ENCODE measurements around the gene MUC6. TPM values are rescaled to one million over a fixed set of nuclear protein-coding genes. Genes with fewer than 3 reads are reported as not detected.

Gene MUC6
- total RNA-seq, 2 donors from 2014 or later = not detected

DNA sequence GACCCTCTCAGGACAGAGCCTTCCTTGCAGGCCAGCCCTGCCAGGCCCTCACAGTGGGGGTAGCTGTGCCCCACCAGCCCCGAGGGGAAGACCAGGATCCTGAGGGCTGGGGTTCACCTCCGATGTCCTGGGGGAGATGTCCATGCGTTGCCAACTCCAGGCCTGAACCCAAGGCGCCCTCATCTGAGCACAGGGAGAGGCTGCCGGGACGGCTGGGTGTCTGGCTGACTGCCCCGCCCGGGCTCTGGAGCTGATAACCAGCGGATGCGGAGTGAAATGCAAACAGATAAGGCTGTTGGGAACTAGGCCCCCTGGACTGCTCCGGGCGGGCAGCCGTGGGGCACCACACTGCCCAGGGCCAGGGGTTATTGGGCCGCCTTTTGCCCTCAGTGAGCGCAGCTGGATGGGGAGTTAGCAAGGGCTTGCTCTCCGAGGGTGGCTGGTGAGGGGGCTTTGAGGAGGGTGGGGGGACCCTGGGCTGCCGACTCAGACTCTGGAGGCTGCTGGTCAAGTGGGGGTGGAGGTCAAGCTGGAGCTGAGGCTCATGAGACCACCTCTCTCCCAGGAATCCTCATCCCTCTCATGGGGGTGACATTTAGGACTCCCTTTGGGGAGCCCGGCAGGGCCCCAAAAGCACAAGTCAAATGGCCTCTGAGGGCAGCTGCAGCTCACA is 5.6 kb upstream of the MUC6 start:
- DNase-seq (no peak), ATAC-seq (replicated peaks in 1 of 2) (no peak)
- Mint-ChIP-seq H3K36me3 (ENCODE audit: insufficient read depth in 2 of 2) (no peaks in the 10 kb centered on the region), H3K27me3 (ENCODE audit: low read depth) (peaks cover 6% of the 10 kb centered on the region), H3K27ac (no peak overlapping the region), H3K4me3 (no peak overlapping the region), H3K4me1 (ENCODE audit: low read depth) (no peaks in the 10 kb centered on the region), H3K9me3 (no peaks in the 10 kb centered on the region)

DNA sequence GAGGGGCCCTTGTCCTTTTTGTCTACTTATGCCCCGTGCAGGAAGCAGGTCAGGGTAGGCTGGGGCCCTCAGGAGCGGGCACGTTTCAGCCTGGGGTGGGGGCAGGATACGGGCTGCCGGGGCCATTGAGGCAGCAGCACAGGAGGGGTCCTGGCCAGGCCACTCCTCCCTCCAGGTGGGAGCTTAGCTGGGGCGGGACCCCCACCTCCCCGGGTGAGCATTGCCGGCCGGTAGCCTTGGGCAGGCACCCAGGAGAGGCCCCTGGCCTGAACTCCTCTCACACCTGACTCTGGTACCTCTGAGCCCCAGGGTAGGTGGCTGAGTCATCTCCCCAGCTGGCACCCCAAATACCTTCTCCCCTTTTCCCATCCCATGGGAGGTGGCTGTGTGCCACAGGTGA is 5.0 kb upstream of the MUC6 start:
- Mint-ChIP-seq H3K27me3 (ENCODE audit: low read depth) (peaks cover 6% of the 10 kb centered on the region), H3K4me1 (ENCODE audit: low read depth) (no peaks in the 10 kb centered on the region), H3K36me3 (ENCODE audit: insufficient read depth in 2 of 2) (no peaks in the 10 kb centered on the region), H3K27ac (no peak overlapping the region), H3K9me3 (no peaks in the 10 kb centered on the region), H3K4me3 (no peak overlapping the region)
- ATAC-seq (replicated peaks in 1 of 2) = no peak
- DNase-seq = no peak

DNA sequence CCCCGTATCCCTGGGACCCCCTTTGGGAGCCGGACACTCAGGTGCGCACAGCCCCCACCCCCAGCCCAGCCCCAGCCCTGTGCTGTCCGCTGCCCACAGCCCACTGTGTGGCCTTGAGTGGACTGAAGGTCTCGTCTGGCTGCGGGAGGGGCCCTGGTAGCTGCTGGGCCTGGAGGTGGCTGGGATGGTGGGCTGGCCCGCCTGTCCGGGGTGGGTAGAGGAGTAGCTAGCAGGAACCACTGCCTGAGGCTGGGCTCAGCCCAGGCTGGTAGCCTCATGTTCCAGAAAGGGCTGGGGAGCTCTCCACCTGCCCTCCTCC is 4.6 kb upstream of the MUC6 start:
- peaks cover 6% of the 10 kb centered on the region for H3K27me3 Mint-ChIP-seq (ENCODE audit: low read depth)
- H3K27ac Mint-ChIP-seq = no peak overlapping the region
- DNase-seq (no peak), ATAC-seq (replicated peaks in 1 of 2) (no peak)
- H3K4me3 Mint-ChIP-seq = no peak overlapping the region
- H3K4me1 Mint-ChIP-seq (ENCODE audit: low read depth) = no peaks in the 10 kb centered on the region
- H3K36me3 Mint-ChIP-seq (ENCODE audit: insufficient read depth in 2 of 2) = no peaks in the 10 kb centered on the region
- no peaks in the 10 kb centered on the region for H3K9me3 Mint-ChIP-seq

DNA sequence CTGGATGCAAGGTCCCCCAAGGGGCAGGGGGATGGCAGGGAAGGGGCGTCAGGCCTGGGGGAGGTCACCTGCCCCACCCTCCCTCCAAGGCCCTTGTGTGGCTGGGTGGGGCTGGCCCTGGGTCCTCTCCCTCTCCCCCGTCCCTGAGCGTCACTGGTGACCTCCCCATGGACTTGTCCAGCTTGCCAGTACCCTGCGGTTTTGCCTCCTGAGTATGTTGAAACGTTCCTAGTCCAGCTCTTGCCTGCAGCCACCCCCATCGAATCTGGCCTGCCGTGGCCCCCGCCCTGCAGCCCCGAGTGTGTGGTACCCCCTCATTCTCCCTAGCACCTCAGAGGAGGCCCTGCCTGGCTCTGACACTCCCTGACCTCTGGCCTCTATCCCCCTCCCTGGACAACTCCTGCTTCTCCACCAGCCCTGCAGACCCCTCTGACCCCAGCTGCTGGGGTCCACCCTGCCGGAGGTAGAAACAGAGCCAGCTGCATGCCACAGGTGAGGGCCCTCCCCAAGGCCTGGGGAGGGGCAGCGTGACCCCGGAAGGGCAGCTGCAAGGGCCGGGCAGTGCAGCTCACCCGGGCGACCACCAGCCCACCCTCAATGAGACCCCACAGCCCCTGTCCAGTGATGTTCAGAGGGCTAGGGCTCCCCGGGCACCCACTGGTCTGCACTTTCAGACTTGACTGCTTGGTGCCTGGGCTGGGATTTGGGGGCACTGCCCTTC is 4.1 kb upstream of the MUC6 start:
- DNase-seq (no peak), ATAC-seq (replicated peaks in 1 of 2) (no peak)
- Mint-ChIP-seq H3K27me3 (ENCODE audit: low read depth) (peaks cover 6% of the 10 kb centered on the region), H3K27ac (no peak overlapping the region), H3K4me1 (ENCODE audit: low read depth) (no peaks in the 10 kb centered on the region), H3K9me3 (no peaks in the 10 kb centered on the region), H3K36me3 (ENCODE audit: insufficient read depth in 2 of 2) (no peaks in the 10 kb centered on the region), H3K4me3 (no peak overlapping the region)

DNA sequence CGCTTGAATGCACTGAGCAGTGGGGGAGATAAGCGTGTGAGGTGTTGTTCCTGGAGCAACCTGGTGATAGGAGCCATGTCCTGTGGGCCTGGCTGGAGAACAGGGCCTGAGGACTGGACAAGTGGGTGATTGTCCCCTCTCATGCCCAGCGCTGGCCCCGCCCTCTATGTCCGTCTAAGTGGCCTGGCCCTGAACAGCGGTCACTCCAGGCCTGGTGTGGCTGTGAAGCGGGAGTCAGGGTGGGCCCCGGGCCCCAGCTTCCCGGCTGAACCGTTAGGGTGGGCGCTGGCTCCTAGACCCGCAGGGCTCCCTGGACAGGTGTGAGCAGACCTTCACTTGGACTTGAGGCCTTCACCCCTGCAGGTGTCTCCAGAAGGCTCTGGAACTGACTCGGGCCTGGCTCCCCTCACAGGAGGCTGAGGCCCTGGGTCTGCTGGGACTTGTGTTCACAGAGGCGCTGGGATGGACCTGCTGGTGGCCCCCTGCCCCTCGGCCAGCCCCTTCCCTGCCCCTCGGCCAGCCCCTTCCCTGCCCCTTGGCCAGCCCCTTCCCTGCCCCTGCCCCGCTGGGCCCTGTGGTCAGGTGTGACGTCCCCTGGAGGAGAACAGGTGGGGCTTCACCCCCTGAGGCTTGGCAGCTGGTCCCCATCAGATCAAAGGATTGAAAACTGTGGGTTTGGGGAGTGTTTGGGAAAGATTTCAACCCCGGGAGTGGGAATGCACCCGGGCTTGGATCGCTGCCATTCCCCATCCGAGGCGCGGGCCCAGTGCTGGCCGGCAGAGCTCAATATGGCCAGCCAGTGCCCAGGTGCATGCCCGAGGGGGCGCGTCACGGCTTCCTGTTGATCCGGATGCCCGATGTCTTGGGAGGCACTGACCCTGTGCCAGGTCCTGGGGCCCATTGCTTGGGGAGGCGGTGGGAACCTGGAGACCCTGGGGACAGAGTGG is 3.2 kb upstream of the MUC6 start:
- Mint-ChIP-seq H3K27me3 (ENCODE audit: low read depth) (peaks cover 6% of the 10 kb centered on the region), H3K36me3 (ENCODE audit: insufficient read depth in 2 of 2) (no peaks in the 10 kb centered on the region), H3K9me3 (no peaks in the 10 kb centered on the region), H3K4me3 (no peak overlapping the region), H3K27ac (no peak overlapping the region), H3K4me1 (ENCODE audit: low read depth) (no peaks in the 10 kb centered on the region)
- DNase-seq (no peak), ATAC-seq (replicated peaks in 1 of 2) (no peak)

DNA sequence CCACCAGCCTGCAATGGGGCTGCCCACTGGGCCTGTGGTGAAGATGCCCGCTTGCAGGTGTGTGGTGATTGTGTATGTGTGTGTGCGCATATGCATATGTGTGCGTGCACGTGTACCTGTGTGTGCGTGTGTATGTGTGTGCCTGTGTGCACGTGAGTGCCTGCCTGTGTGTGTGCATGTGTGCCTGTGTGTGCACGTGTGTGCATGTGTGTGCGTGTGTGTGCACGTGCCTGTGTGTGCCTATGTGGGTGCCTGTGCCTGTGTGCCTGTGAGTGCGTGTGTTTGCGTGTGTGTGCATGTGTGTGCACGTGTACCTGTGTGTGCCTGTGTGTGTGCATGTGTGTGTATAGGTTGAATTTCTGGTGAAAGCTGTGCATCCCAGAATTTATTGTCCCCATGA is 2.4 kb upstream of the MUC6 start:
- H3K4me3 Mint-ChIP-seq = no peak overlapping the region
- H3K9me3 Mint-ChIP-seq = no peaks in the 10 kb centered on the region
- no peak for DNase-seq
- H3K27ac Mint-ChIP-seq = no peak overlapping the region
- peaks cover 3% of the 10 kb centered on the region for H3K27me3 Mint-ChIP-seq (ENCODE audit: low read depth)
- no peak for ATAC-seq (replicated peaks in 1 of 2)
- no peaks in the 10 kb centered on the region for H3K36me3 Mint-ChIP-seq (ENCODE audit: insufficient read depth in 2 of 2)
- no peaks in the 10 kb centered on the region for H3K4me1 Mint-ChIP-seq (ENCODE audit: low read depth)

DNA sequence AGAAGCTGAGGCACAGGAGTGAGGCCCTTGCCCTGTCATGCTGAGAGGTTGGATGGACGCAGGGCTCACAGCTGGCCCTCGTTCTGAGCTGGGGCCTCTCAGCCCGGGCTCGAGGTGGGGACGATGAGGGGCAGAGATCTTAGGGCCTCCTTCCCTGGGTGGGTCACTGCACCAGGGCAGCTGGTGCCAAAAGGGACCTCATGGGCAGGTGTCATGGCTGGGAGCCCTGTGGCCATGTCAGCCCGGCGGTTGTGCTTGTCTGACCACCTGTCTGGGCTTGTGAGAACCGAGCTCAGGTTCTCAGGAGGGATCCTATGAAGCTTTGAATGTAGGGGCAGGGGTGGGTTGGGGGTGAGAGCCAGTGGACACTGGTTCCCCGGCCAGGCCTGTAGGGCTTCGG is 1.8 kb upstream of the MUC6 start:
- Mint-ChIP-seq H3K9me3 (no peaks in the 10 kb centered on the region), H3K36me3 (ENCODE audit: insufficient read depth in 2 of 2) (no peaks in the 10 kb centered on the region), H3K4me3 (no peak overlapping the region), H3K27me3 (ENCODE audit: low read depth) (no peaks in the 10 kb centered on the region), H3K4me1 (ENCODE audit: low read depth) (no peaks in the 10 kb centered on the region), H3K27ac (no peak overlapping the region)
- DNase-seq = no peak
- ATAC-seq (replicated peaks in 1 of 2) = no peak

DNA sequence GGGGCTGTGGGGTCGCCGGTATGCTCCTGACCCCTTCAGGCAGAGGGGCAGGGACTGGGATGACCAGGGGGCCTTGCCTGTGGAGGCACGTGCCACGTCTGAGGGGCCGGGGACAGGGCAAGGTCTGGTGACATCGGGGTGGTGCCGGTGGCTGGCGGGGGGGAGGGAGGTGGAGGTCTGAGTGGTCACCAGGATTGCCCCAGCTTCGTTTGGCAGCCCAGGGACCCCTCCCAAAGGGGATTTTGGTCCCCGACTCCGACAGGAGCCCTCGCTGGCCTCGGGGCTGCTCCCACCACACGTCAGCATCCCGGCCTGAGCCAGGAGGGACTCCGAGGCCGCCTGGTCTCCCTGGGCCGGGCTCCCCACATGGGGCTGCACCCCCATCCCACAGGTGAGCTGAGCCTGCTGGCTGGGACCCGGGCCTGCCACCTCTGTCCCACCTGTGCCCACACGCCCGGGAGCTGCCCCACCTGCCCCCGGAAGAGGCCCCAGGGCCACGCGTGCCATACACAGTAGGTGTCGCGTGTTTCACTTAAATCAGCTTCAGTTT is 1.1 kb upstream of the MUC6 start:
- ATAC-seq (replicated peaks in 1 of 2) (no peak), DNase-seq (no peak)
- Mint-ChIP-seq H3K36me3 (ENCODE audit: insufficient read depth in 2 of 2) (no peaks in the 10 kb centered on the region), H3K27ac (no peak overlapping the region), H3K4me1 (ENCODE audit: low read depth) (no peaks in the 10 kb centered on the region), H3K9me3 (peaks cover under 1% of the 10 kb centered on the region in 2 donors), H3K4me3 (no peak overlapping the region), H3K27me3 (ENCODE audit: low read depth) (no peaks in the 10 kb centered on the region)

DNA sequence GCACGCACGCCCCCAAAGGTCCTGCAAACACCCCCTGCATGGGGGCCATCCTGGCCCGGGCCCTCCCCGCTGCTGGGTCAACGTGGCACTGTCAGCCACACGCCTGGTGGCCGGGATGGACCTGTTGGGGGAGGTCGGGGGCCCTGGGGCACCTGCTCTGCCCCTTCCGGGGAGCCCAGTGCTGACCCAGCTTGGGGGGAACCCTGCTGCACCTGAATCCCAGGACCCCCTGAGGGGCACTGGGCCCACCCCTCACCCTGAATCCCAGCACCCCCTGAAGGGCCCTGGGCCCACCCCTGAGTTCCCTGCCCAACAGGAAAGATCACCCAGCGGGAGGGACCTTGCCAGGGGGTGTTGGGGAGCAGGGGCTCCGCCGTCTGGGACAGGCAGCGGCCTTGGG is 413 bp upstream of the MUC6 start:
- no peak for ATAC-seq (replicated peaks in 1 of 2)

DNA sequence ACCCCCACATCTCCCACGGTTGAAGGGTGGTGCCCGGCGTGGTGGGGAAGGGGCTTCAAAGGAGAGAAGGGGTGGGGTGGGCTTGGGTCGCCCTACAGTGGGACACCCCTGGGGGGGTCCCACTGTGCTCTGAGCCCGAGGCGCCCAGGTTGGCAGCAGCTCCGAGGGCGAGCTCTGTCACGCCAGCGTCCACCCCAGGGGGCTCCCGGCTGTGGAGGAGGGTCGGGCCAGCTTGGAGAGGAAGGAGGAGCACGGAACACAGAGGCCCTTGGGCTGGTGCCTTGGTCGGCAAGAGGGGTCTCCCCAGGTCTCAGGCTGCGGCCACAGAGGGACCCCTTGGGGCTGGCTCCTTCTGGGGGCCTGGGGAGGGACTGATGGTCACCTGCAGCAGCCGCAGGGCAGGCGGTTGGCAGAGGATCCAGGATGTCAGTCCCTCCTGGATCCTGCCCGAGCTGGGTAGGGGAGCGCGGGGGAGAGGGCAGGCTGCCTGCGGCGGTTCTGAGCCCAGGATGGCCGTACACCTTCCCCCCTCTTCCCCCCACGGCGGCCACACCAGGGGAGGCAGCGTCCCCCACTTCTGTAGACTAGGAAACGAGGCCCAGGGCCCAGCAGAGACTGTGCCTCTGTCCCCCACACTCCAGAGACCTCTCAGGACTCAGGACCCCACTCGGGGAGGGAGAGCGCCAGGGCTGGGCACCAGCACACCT is 788 bp downstream of the MUC6 start:
- no peak overlapping the region for H3K4me3 Mint-ChIP-seq
- H3K27ac Mint-ChIP-seq = no peak overlapping the region
- no peak for DNase-seq
- H3K4me1 Mint-ChIP-seq (ENCODE audit: low read depth) = no peaks in the 10 kb centered on the region
- H3K36me3 Mint-ChIP-seq (ENCODE audit: insufficient read depth in 2 of 2) = no peaks in the 10 kb centered on the region
- no peak for ATAC-seq (replicated peaks in 1 of 2)
- H3K27me3 Mint-ChIP-seq (ENCODE audit: low read depth) = no peaks in the 10 kb centered on the region
- peaks cover 5 to 6% of the 10 kb centered on the region in 2 donors for H3K9me3 Mint-ChIP-seq

More for the DNA sequence above, 413 bp upstream of the MUC6 start:
- Mint-ChIP-seq H3K27me3 (ENCODE audit: low read depth) (no peaks in the 10 kb centered on the region), H3K4me3 (no peak overlapping the region), H3K9me3 (peaks cover 5 to 6% of the 10 kb centered on the region in 2 donors), H3K4me1 (ENCODE audit: low read depth) (no peaks in the 10 kb centered on the region), H3K27ac (no peak overlapping the region), H3K36me3 (ENCODE audit: insufficient read depth in 2 of 2) (no peaks in the 10 kb centered on the region)
- DNase-seq = no peak

DNA sequence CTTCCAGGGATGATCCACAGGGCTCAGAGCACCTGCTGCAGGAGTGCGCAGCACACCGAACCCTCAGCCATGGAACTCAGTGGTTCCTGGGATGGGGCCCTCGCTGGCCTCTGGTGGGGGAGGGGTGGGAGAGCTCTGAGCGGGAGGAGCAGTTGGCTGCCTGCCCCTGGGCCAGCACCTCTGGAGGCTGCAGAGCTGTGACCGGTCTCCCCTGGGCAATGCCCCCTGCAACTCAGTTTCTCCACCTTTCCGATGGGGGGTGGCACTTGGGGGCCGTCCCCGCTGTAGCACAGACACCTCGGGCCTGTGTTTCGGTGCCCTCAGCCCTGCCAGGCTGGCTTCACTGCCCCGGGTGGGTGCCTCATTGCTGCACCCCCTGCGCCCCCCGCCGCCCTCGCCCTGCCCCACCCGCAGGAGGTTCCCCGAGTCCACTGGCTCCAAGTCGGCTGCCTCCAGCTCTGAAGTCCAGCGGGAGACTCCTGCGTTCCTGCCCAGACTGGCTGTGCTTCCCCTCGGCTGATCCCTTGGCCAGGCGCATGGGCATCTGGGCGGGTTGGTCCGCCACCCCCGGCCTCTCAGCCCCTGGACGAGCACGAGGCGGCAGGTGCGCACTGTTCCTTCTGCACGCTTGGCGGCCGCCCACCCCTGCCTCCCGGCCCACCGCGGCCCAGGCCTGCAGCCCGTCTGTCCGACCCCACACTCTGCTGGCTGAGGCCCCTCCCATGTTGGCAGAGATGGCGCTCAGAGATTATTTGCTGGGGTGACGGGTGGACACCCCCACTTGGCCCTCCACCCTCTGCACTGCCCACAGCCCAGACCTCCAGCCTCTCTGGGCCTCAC is 1.8 kb downstream of the MUC6 start:
- no peak overlapping the region for H3K4me3 Mint-ChIP-seq

DNA sequence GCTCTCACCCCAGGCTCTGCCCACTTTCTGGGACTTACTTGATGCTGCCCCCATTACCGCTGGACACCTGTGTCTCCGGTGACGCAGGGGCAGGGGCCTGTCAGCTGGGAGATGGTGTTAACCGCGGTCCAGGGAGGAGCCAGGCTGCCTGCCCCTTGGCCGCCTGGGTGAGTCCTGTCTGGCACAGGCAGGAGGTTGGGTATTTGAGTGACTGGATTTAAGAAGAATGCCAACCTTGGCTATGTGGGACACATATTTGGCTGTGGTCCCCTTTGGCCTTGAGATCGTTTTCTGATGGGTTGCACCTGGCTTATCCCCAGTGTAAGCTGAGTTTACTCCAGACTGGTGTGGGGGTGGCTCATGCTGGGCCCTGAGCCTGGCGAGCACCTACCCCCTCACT is 2.5 kb downstream of the MUC6 start:
- Mint-ChIP-seq H3K4me1 (ENCODE audit: low read depth) (no peaks in the 10 kb centered on the region), H3K27me3 (ENCODE audit: low read depth) (no peaks in the 10 kb centered on the region), H3K4me3 (no peak overlapping the region), H3K27ac (no peak overlapping the region), H3K9me3 (peaks cover 5 to 6% of the 10 kb centered on the region in 2 donors), H3K36me3 (ENCODE audit: insufficient read depth in 2 of 2) (no peaks in the 10 kb centered on the region)
- ATAC-seq (replicated peaks in 1 of 2) = no peak
- no peak for DNase-seq

More for the DNA sequence above, 1.8 kb downstream of the MUC6 start:
- H3K4me1 Mint-ChIP-seq (ENCODE audit: low read depth) = no peaks in the 10 kb centered on the region
- no peak for ATAC-seq (replicated peaks in 1 of 2)
- no peak overlapping the region for H3K27ac Mint-ChIP-seq
- no peak for DNase-seq
- no peaks in the 10 kb centered on the region for H3K36me3 Mint-ChIP-seq (ENCODE audit: insufficient read depth in 2 of 2)
- no peaks in the 10 kb centered on the region for H3K27me3 Mint-ChIP-seq (ENCODE audit: low read depth)
- peaks cover 5 to 6% of the 10 kb centered on the region in 2 donors for H3K9me3 Mint-ChIP-seq
